Testis (tissue), 3 donors: Measurements from ENCODE around the gene MTARC2. TPM values are rescaled to one million over a fixed set of nuclear protein-coding genes. Genes with fewer than 3 reads are reported as not detected.

Experiments
- DNase-seq: peaks from one replicate; pipeline ENCODE4 v3.0.0-alpha.2; 2019
- H3K27ac ChIP-seq, 2 donors: fragments of 200-600 bp; sonication (generic); one replicate each; pipeline ENCODE4 v1.5.1; 2019
- H3K27me3 ChIP-seq: fragments of 200-600 bp; sonication (generic); one replicate; pipeline ENCODE4 v1.5.1; 2019
- H3K36me3 ChIP-seq: fragments of 200-600 bp; sonication (generic); one replicate; pipeline ENCODE4 v1.5.1; 2017; ENCODE audit warnings: low read depth; ENCODE audit errors: missing control alignments
- H3K4me1 ChIP-seq: fragments of 200-600 bp; sonication (generic); one replicate; pipeline ENCODE4 v1.5.1; 2019
- H3K4me3 ChIP-seq, 2 donors: fragments of 200-600 bp; sonication (generic); one replicate each; pipeline ENCODE4 v1.5.1; 2017 to 2019
- H3K9me3 ChIP-seq: fragments of 200-600 bp; sonication (generic); one replicate; pipeline ENCODE4 v1.5.1; 2017
- CTCF ChIP-seq, 3 experiments: fragments of 450-650 bp in 2 of 3; fragments of 200-600 bp in 1 of 3; sonication (generic) in 1 of 3; IDR thresholded peaks; one replicate each; pipeline ENCODE4 v1.5.1; 2016 to 2019; ENCODE audit warnings: antibody characterized with exemption in 3 of 3, mild to moderate bottlenecking in 2 of 3, moderate library complexity in 1 of 3
- POLR2A ChIP-seq: fragments of 450-650 bp; IDR thresholded peaks from one replicate; pipeline ENCODE4 v1.6.1; 2017; ENCODE audit warnings: antibody characterized with exemption, mild to moderate bottlenecking, moderate library complexity
- WGBS, 2 donors: methylation state at CpG; one replicate each; pipeline ENCODE4 v1.1.5; 2018; 5-methylcytosine and 5-hydroxymethylcytosine counted together
- intact Hi-C: fragments of 100-400 bp; cut with DNase I; formaldehyde crosslinking; loops from one replicate; pipeline ENCODE4 v1.15.1; 2023; ENCODE audit warnings: low total_unique reads
- polyA plus RNA-seq: library from polyadenylated mRNA; stranded (reverse); fragments of 350-450 nt; fragmentation: Illumina TruSeq; extraction: RNeasy Lipid Tissue Mini Kit (QIAGEN cat#74804); gene quantifications from one replicate; pipeline ENCODE4 v1.2.3, GENCODE V29; 2014; ENCODE audit warnings: low read depth, low replicate concordance; ENCODE audit not compliant: insufficient read depth
- total RNA-seq, 2 donors: library from RNA; depleted of rRNA; stranded (reverse); fragments of >200 nt; gene quantifications; one replicate each; pipeline ENCODE4 v1.2.3, GENCODE V29; 2016

The MTARC2 gene
- total and polyA plus RNA-seq, 3 donors from 2014 or later = 28.5 to 58.7 (median 56.7) TPM

GRCh38 chr1:220707160-220707559, 41.0 kb upstream of the MTARC2 start:
- TF ChIP-seq POLR2A (no peak), CTCF (IDR thresholded peaks at IDR 0.05) (no peak)
- 58 to 78% methylated on average over 2 to 10 of the region's 10 CpGs for WGBS, 2 donors
- H3K27ac ChIP-seq = no peak overlapping the region
- H3K36me3 ChIP-seq = no peaks in the 10 kb centered on the region
- intact Hi-C loops = no loop called here
- DNase-seq = no peak
- no peak overlapping the region for H3K4me3 ChIP-seq
- no peaks in the 10 kb centered on the region for H3K9me3 ChIP-seq
- no peaks in the 10 kb centered on the region for H3K27me3 ChIP-seq
- peaks cover 33% of the 10 kb centered on the region for H3K4me1 ChIP-seq

GRCh38 chr1:220708244-220708643, 39.9 kb upstream of the MTARC2 start:
- intact Hi-C loops = no loop called here
- H3K4me1 ChIP-seq = peaks cover 33% of the 10 kb centered on the region
- H3K27me3 ChIP-seq = no peaks in the 10 kb centered on the region
- no peak overlapping the region for H3K27ac ChIP-seq
- no peak for DNase-seq
- no peaks in the 10 kb centered on the region for H3K36me3 ChIP-seq
- TF ChIP-seq CTCF (IDR thresholded peaks at IDR 0.05) (no peak), POLR2A (no peak)
- 89 to 93% methylated on average over 4 of the region's 4 CpGs for WGBS, 2 donors
- H3K9me3 ChIP-seq = no peaks in the 10 kb centered on the region
- no peak overlapping the region for H3K4me3 ChIP-seq

- H3K4me3 ChIP-seq = no peak overlapping the region
- TF ChIP-seq POLR2A = no peak
- TF ChIP-seq CTCF (IDR thresholded peaks at IDR 0.05) = no peak
- peaks cover 33% of the 10 kb centered on the region for H3K4me1 ChIP-seq
- DNase-seq = no peak
- no peaks in the 10 kb centered on the region for H3K9me3 ChIP-seq
- H3K27ac ChIP-seq = no peak overlapping the region
- no peaks in the 10 kb centered on the region for H3K36me3 ChIP-seq
- 53 to 59% methylated on average over 8 to 9 of the region's 9 CpGs for WGBS, 2 donors
- no peaks in the 10 kb centered on the region for H3K27me3 ChIP-seq
- intact Hi-C loops = no loop called here
These were observed 39.0 kb upstream of the MTARC2 start for GRCh38 chr1:220708936-220709801.

- H3K36me3 ChIP-seq = no peaks in the 10 kb centered on the region
- TF ChIP-seq CTCF (IDR thresholded peaks at IDR 0.05) (no peak), POLR2A (no peak)
- H3K4me1 ChIP-seq = peaks cover 33% of the 10 kb centered on the region
- H3K4me3 ChIP-seq = no peak overlapping the region
- H3K27me3 ChIP-seq = no peaks in the 10 kb centered on the region
- H3K9me3 ChIP-seq = no peaks in the 10 kb centered on the region
- DNase-seq = no peak
- WGBS, 2 donors = 71 to 85% methylated on average over 4 of the region's 4 CpGs
- H3K27ac ChIP-seq = peak overlapping the region in 1 of 2 donors; percentile 30
- intact Hi-C loops = no loop called here
These were observed 37.8 kb upstream of the MTARC2 start for GRCh38 chr1:220710333-220710732.
